SK-N-SH treated with all-trans-retinoic acid at 6 μM for 48 hours (cell line): ENCODE measurements around the gene PCDH9.

Experiments
- PATZ1 ChIP-seq: fragments of 250-450 bp; sonication (Bioruptor Pico); IDR thresholded peaks from 2 replicates; pipeline ENCODE4 v1.8.0; 2020; ENCODE audit warnings: mild to moderate bottlenecking, moderate library complexity, borderline replicate concordance
- ZNF70 ChIP-seq: fragments of 450-650 bp; formaldehyde crosslinking; IDR thresholded peaks from 2 replicates; pipeline ENCODE4 v1.5.0; 2020; ENCODE audit warnings: mild to moderate bottlenecking, moderate library complexity

- TF ChIP-seq ZNF70 (CRISPR knock-in tag) (no peak), PATZ1 (CRISPR knock-in tag) (no peak)
Measured at GRCh38 chr13:67137044-67137735, 92.9 kb downstream of the PCDH9 start.
